IPS DF 6.9 (cell line): ENCODE data around the gene PCDH19.

Source experiments
- DNase-seq: peaks from one replicate; pipeline ENCODE4 v3.0.0-alpha.2; 2013; ENCODE audit warnings: low read depth, low spot score
- H3K27ac ChIP-seq: one replicate; pipeline ENCODE4 v1.5.1; 2013; ENCODE audit warnings: low read length, control low read depth
- H3K27me3 ChIP-seq: 2 replicates; pipeline ENCODE4 v1.6.1; 2013; ENCODE audit warnings: mild to moderate bottlenecking, low read length; ENCODE audit not compliant: control insufficient read depth, insufficient read depth
- H3K36me3 ChIP-seq: 2 replicates; pipeline ENCODE4 v1.6.1; 2013; ENCODE audit warnings: low read length; ENCODE audit not compliant: control insufficient read depth, insufficient read depth
- H3K4me1 ChIP-seq: 2 replicates; pipeline ENCODE4 v1.6.1; 2013; ENCODE audit warnings: low read length; ENCODE audit not compliant: control insufficient read depth, insufficient read depth
- H3K4me3 ChIP-seq: 2 replicates; pipeline ENCODE4 v1.5.1; 2013; ENCODE audit warnings: mild to moderate bottlenecking, low read length
- H3K9me3 ChIP-seq: 2 replicates; pipeline ENCODE4 v1.6.1; 2013; ENCODE audit warnings: low read length, inconsistent platforms; ENCODE audit not compliant: control insufficient read depth, insufficient read depth
- WGBS: extraction: QIAGEN DNeasy Blood & Tissue Kit; methylation state at CpG from one replicate; pipeline ENCODE4 v1.1.7; 2013; ENCODE audit warnings: mixed read lengths, missing lambda C conversion rate; ENCODE audit not compliant: insufficient read length, insufficient coverage; 5-methylcytosine and 5-hydroxymethylcytosine counted together

PCDH19 gene

DNA sequence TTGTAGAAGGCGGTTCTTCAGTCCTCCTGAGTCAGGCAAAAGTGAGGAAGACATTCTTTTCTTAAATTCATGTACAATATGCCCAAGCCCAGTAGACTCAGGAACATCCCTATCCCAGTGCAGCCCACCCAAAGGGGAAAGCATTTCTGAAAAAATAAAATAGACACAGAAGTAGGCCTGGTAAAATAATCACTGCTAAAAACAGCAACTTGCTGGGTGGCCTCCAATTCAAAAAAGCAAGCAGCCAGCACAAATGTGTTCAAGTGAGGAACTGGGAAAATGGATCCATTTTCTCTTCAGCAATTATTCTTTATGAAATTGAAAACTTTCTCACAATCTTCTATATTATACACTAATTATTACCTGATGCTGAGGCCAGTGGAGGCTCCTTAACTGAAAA, 165.4 kb downstream of the PCDH19 start:
- no peaks in the 10 kb centered on the region for H3K36me3 ChIP-seq
- no peak for DNase-seq
- H3K4me3 ChIP-seq: no peak overlapping the region
- no peak overlapping the region for H3K27ac ChIP-seq
- H3K4me1 ChIP-seq: no peaks in the 10 kb centered on the region
- no CpG with 5 or more reads among the region's 1 CpG for WGBS
- H3K9me3 ChIP-seq: no peaks in the 10 kb centered on the region
- H3K27me3 ChIP-seq: no peaks in the 10 kb centered on the region
